ENCODE measurements around the gene CLSTN2. TPM values are rescaled to one million over a fixed set of nuclear protein-coding genes. Genes with fewer than 3 reads are reported as not detected.

Gene CLSTN2
- total and polyA plus RNA-seq, 2 of the 8 experiments (the other 6 are each of a cell fraction or from before 2014, with no cell fraction given): 0.39 to 0.52 TPM

DNA sequence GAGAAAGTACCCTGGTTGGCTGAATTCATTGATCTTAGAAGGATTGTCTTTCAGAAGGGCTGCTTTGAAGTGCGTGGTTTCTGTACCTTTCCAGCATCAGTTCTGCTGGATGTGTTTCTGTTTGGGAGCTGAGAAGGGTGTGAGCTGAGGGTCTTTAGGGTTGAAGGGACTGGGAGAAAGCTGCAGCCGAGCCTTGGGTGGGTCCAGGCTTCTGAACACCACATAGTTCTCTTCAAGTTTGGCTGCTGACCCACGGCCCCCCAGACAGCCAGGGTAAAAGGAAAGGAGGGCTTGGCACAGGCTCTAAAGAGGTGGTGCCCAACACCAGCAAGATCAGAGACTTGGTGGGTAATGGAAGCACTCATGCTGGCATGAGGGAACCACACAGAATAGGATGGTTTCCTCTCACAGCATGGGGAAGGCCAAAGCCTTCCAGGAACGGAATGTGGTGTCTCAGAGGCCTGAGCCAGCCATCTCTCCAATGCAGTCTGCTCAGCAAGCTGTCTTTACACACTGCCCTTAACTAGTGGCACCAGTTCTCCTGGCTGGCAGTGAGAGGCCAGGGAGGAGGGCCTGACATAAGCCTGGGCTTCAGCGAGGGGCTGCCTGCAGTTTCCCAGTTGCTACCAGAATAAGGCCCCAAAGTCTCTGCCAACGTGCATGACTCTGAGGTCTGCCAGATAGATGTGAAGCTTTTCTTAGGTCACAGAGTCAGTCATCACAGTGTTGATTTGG lies 503.9 kb downstream of the CLSTN2 start (continued):
- TF ChIP-seq, protein P1, sequence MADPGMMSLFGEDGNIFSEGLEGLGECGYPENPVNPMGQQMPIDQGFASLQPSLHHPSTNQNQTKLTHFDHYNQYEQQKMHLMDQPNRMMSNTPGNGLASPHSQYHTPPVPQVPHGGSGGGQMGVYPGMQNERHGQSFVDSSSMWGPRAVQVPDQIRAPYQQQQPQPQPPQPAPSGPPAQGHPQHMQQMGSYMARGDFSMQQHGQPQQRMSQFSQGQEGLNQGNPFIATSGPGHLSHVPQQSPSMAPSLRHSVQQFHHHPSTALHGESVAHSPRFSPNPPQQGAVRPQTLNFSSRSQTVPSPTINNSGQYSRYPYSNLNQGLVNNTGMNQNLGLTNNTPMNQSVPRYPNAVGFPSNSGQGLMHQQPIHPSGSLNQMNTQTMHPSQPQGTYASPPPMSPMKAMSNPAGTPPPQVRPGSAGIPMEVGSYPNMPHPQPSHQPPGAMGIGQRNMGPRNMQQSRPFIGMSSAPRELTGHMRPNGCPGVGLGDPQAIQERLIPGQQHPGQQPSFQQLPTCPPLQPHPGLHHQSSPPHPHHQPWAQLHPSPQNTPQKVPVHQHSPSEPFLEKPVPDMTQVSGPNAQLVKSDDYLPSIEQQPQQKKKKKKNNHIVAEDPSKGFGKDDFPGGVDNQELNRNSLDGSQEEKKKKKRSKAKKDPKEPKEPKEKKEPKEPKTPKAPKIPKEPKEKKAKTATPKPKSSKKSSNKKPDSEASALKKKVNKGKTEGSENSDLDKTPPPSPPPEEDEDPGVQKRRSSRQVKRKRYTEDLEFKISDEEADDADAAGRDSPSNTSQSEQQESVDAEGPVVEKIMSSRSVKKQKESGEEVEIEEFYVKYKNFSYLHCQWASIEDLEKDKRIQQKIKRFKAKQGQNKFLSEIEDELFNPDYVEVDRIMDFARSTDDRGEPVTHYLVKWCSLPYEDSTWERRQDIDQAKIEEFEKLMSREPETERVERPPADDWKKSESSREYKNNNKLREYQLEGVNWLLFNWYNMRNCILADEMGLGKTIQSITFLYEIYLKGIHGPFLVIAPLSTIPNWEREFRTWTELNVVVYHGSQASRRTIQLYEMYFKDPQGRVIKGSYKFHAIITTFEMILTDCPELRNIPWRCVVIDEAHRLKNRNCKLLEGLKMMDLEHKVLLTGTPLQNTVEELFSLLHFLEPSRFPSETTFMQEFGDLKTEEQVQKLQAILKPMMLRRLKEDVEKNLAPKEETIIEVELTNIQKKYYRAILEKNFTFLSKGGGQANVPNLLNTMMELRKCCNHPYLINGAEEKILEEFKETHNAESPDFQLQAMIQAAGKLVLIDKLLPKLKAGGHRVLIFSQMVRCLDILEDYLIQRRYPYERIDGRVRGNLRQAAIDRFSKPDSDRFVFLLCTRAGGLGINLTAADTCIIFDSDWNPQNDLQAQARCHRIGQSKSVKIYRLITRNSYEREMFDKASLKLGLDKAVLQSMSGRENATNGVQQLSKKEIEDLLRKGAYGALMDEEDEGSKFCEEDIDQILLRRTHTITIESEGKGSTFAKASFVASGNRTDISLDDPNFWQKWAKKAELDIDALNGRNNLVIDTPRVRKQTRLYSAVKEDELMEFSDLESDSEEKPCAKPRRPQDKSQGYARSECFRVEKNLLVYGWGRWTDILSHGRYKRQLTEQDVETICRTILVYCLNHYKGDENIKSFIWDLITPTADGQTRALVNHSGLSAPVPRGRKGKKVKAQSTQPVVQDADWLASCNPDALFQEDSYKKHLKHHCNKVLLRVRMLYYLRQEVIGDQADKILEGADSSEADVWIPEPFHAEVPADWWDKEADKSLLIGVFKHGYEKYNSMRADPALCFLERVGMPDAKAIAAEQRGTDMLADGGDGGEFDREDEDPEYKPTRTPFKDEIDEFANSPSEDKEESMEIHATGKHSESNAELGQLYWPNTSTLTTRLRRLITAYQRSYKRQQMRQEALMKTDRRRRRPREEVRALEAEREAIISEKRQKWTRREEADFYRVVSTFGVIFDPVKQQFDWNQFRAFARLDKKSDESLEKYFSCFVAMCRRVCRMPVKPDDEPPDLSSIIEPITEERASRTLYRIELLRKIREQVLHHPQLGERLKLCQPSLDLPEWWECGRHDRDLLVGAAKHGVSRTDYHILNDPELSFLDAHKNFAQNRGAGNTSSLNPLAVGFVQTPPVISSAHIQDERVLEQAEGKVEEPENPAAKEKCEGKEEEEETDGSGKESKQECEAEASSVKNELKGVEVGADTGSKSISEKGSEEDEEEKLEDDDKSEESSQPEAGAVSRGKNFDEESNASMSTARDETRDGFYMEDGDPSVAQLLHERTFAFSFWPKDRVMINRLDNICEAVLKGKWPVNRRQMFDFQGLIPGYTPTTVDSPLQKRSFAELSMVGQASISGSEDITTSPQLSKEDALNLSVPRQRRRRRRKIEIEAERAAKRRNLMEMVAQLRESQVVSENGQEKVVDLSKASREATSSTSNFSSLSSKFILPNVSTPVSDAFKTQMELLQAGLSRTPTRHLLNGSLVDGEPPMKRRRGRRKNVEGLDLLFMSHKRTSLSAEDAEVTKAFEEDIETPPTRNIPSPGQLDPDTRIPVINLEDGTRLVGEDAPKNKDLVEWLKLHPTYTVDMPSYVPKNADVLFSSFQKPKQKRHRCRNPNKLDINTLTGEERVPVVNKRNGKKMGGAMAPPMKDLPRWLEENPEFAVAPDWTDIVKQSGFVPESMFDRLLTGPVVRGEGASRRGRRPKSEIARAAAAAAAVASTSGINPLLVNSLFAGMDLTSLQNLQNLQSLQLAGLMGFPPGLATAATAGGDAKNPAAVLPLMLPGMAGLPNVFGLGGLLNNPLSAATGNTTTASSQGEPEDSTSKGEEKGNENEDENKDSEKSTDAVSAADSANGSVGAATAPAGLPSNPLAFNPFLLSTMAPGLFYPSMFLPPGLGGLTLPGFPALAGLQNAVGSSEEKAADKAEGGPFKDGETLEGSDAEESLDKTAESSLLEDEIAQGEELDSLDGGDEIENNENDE (IDR thresholded peaks at IDR 0.05; ENCODE audit: insufficient replicate concordance, low read length): no peak
- TF ChIP-seq HDAC2 (IDR thresholded peaks at IDR 0.05; ENCODE audit: borderline replicate concordance in 1 of 2, low read depth in 2 of 2, low read length in 2 of 2) (no peak), SP2 (IDR thresholded peaks at IDR 0.05; ENCODE audit: low read length) (no peak), RNF2 (IDR thresholded peaks at IDR 0.05; ENCODE audit: borderline replicate concordance, low read depth, low read length, missing control alignments, poor library complexity, severe bottlenecking) (no peak), NRF1 (IDR thresholded peaks at IDR 0.05; ENCODE audit: low read depth, low read length) (no peak), BACH1 (IDR thresholded peaks at IDR 0.05; ENCODE audit: low read length) (no peak), FOSL1 (IDR thresholded peaks at IDR 0.05; ENCODE audit: insufficient read depth, low read depth, low read length) (no peak), EP300 (IDR thresholded peaks at IDR 0.05; ENCODE audit: borderline replicate concordance in 1 of 2, low read depth in 2 of 2, low read length in 2 of 2) (no peak)

All from H1 (cell line).